Tibial artery (tissue), 4 donors: ENCODE data around the gene KLHL29.

Source experiments
- DNase-seq, 2 donors: peaks; one replicate each; pipeline ENCODE4 v3.0.0-alpha.2; 2019
- H3K27ac ChIP-seq, 2 donors: fragments of 200-600 bp; sonication (generic) in 1 of 2; 1 replicate in 1 of 2; 2 replicates in 1 of 2; pipeline ENCODE4 v1.5.1; 2018 to 2019; ENCODE audit warnings: mild to moderate bottlenecking in 1 of 2
- H3K27me3 ChIP-seq, 2 donors: fragments of 200-600 bp; sonication (generic) in 1 of 2; one replicate each; pipeline versions ENCODE4 v1.5.1 to v1.6.0; 2016 to 2019
- H3K36me3 ChIP-seq, 3 donors: fragments of 200-600 bp; sonication (generic) in 2 of 3; one replicate each; pipeline ENCODE4 v1.5.1; 2016 to 2019; ENCODE audit warnings: mild to moderate bottlenecking in 2 of 3
- H3K4me1 ChIP-seq, 4 donors: fragments of 200-600 bp; sonication (generic) in 2 of 4; 1 replicate in 3 of 4; 2 replicates in 1 of 4; pipeline ENCODE4 v1.5.1; 2016 to 2019
- H3K4me3 ChIP-seq, 2 donors: fragments of 200-600 bp; sonication (generic) in 1 of 2; 1 replicate in 1 of 2; 2 replicates in 1 of 2; pipeline ENCODE4 v1.5.1; 2018 to 2019; ENCODE audit warnings: mild to moderate bottlenecking in 2 of 2
- H3K9me3 ChIP-seq, 3 donors: fragments of 200-600 bp; sonication (generic) in 1 of 3; one replicate each; pipeline ENCODE4 v1.5.1; 2016 to 2019
- intact Hi-C: fragments of 100-400 bp; cut with DNase I; formaldehyde crosslinking; loops from one replicate; pipeline ENCODE4 v1.15.0; 2023; ENCODE audit warnings: low total_unique reads
- TF ChIP-seq, protein P1 (sequence below), 2 experiments: fragments of 200-600 bp in 1 of 2; fragments of 450-650 bp in 1 of 2; IDR thresholded peaks; one replicate each; pipeline ENCODE4 v1.5.1; 2017 to 2019; ENCODE audit warnings: antibody characterized with exemption in 2 of 2, mild to moderate bottlenecking in 1 of 2, moderate library complexity in 1 of 2

The KLHL29 gene

DNA sequence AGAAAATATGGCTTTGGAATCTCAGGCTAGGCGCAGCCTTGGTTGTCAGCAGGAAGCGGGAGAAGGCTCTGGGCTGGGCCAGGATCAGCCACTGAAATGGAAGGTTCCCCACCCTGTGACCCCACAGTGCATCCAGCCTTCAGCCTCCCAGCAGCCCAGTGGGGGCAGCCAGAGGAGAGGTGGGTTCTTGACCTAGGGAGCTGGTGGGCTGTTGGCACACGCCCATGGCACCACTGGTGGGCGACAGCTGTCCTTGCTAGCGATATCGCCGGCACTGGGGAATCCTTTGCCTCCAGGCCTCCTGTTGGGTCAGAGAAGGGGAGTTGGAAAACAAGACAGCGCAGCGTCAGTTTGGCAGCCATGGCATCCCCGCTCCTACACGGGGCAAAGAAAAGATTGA lies 92.4 kb downstream of the KLHL29 start:
- DNase-seq: no peak
- Histone ChIP-seq H3K4me3 (no peak overlapping the region), H3K4me1 (peaks cover 0 to 19% (median 3%) of the 10 kb centered on the region in 4 donors), H3K27me3 (no peaks in the 10 kb centered on the region), H3K27ac (no peak overlapping the region), H3K36me3 (peaks cover 0 to 11% (median 0%) of the 10 kb centered on the region in 3 donors), H3K9me3 (no peaks in the 10 kb centered on the region)
- TF ChIP-seq, protein P1, sequence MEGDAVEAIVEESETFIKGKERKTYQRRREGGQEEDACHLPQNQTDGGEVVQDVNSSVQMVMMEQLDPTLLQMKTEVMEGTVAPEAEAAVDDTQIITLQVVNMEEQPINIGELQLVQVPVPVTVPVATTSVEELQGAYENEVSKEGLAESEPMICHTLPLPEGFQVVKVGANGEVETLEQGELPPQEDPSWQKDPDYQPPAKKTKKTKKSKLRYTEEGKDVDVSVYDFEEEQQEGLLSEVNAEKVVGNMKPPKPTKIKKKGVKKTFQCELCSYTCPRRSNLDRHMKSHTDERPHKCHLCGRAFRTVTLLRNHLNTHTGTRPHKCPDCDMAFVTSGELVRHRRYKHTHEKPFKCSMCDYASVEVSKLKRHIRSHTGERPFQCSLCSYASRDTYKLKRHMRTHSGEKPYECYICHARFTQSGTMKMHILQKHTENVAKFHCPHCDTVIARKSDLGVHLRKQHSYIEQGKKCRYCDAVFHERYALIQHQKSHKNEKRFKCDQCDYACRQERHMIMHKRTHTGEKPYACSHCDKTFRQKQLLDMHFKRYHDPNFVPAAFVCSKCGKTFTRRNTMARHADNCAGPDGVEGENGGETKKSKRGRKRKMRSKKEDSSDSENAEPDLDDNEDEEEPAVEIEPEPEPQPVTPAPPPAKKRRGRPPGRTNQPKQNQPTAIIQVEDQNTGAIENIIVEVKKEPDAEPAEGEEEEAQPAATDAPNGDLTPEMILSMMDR (IDR thresholded peaks at IDR 0.05): no peak
- intact Hi-C loops: no loop called here

DNA sequence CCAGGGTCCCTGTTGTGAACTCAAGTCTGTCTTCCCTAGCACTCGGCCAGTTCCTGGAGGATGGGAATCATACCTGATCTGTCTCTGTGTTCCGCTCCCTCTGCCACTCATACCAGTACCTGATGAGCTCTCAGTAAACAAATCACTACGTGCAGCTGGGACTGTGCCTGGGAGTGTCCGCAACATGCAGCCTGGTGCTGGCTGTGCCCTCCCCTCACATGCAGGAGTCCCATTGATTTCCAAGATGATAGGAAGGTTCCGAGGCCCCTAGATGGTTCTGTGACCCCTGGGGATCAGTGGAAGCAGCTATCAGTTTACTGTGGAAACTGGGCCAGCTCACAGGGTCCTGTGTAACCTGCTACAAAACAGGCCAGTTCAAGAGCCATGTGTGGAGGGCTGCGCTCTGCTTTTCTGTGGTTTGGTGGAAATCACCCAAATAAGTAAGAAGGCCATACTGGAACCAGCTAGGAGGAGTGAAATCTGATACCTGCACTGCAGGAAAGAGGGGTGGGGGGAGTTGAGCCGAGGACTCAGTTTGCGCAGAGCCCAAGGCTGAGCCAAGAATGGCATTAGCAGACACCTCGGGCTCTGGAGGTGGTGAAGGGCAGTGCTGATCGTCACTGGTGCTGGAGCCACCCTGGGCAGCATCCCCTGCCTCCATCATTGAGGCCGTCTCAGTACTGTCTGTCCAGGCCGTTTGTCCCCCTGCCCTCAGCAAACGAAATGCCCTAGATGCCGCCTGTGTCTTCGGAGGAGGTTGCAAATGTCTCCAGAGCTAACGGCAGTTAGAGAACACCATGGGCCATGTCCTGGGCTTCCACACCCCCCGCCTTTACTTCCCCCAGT lies 93.3 kb downstream of the KLHL29 start:
- Histone ChIP-seq H3K9me3 (no peaks in the 10 kb centered on the region), H3K27me3 (no peaks in the 10 kb centered on the region), H3K36me3 (peaks cover 0 to 11% (median 0%) of the 10 kb centered on the region in 3 donors), H3K4me1 (peaks cover 0 to 19% (median 3%) of the 10 kb centered on the region in 4 donors), H3K4me3 (no peak overlapping the region), H3K27ac (no peak overlapping the region)
- intact Hi-C loops: no loop called here
- TF ChIP-seq, protein P1 (IDR thresholded peaks at IDR 0.05): no peak
- DNase-seq: no peak

DNA sequence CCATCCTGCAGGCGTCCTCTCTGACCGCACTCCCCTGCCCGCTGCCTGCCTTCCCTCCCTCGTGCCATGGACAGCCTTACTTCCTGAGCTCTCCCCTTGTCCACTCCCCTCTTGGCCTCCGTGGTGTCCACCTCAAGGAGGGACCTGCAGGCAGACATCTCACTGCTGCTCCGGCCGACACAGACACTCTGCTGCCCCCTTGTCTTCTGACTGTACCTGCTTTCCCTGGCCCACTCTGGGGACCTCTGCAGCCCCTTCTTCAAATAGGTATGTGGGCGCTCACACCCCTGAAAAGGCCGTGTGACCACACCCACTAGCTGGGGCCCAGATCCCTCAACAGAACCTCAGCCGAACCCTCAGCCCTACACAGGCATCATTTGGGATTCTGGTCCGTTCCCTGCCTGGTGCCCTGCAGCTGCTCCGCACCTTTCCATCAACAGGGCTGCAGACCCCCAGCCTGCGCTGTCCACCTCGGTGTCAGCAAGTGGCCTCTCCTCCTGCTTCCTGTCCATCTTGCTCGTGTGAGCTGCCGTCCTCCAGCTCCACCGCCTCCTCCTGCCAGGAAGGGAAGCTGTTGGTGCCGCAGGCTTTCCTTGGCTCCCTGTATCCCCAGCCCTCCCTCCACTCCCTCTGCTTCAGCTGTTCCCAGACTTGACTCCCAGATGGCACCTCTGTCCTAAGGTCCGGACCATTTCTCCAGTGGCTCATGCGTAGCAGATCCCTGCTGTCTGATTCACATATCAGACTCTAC lies 94.1 kb downstream of the KLHL29 start:
- TF ChIP-seq, protein P1 (IDR thresholded peaks at IDR 0.05): no peak
- H3K27me3 ChIP-seq: no peaks in the 10 kb centered on the region
- H3K36me3 ChIP-seq: peaks cover 0 to 11% (median 0%) of the 10 kb centered on the region in 3 donors
- intact Hi-C loops: no loop called here
- no peak overlapping the region for H3K4me3 ChIP-seq
- no peak overlapping the region for H3K27ac ChIP-seq
- no peak for DNase-seq
- H3K9me3 ChIP-seq: no peaks in the 10 kb centered on the region
- peaks cover 0 to 19% (median 3%) of the 10 kb centered on the region in 4 donors for H3K4me1 ChIP-seq

DNA sequence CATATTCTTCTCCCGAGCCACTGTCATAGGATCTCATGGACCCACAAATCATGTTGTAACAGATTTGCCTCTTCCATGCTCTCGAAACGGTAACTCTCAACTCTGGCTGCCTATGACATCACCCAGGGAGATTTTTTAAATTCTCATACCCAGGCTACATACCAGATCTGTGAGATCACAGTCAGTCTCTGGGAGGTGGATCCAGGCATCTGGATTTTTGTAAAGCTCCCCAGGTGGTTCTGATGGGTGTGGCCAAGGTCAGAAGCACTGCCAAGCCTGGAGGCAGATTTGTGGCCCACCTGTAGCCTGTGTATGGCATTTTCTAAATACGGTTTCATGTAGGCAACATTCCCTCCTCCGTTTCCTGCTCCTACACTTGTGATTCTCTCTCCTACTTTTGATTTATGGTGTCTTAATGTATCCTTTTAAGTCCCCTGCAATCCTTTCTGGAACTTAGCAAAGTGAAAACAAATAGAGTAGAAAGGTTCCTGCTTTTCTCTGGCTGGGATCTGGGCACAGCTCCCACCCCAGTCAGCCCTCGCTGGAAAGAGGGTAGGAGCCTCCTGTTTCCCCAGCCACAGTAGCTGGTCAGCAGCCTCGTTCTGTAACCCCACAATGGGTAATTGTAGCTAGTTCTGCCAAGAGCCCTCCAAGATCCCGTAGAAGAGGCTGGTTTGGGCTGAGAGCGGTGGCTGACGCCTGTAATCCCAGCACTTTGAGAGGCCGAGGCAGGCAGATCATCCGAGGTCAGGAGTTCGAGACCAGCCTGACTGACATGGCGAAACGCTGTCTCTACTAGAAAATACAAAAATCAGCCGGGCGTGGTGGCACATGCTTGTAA lies 96.2 kb downstream of the KLHL29 start:
- intact Hi-C loops: no loop called here
- Histone ChIP-seq H3K4me3 (no peak overlapping the region), H3K27ac (peak overlapping the region; percentile 45), H3K27me3 (no peaks in the 10 kb centered on the region), H3K36me3 (peaks cover 0 to 5% (median 0%) of the 10 kb centered on the region in 3 donors), H3K4me1 (peaks cover 0 to 24% (median 3%) of the 10 kb centered on the region in 4 donors), H3K9me3 (no peaks in the 10 kb centered on the region)
- TF ChIP-seq, protein P1 (IDR thresholded peaks at IDR 0.05): no peak
- DNase-seq: no peak

DNA sequence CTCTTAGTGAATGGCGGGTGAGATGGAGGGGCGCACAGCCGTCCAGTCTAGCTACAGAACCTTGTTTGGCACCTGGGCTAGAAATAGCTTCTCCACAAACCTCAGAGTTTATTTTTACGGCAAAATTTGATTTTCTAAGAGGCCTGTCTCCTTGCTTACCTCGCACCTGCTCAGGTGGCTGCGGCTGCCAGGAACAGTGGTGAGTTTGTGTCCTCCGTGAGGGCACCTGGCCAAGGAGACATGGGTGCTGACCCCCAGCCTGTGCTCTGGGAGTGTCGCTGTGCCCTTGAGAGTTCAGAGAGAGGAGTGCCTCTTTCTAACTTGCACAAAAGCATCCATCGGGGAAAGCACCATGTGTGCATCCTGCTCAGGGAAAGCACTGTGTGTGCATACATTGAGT lies 97.2 kb downstream of the KLHL29 start:
- intact Hi-C loops: no loop called here
- TF ChIP-seq, protein P1 (IDR thresholded peaks at IDR 0.05): no peak
- no peak overlapping the region for H3K4me3 ChIP-seq

More for the DNA sequence above, 97.2 kb downstream of the KLHL29 start:
- Histone ChIP-seq H3K27ac (no peak overlapping the region), H3K27me3 (no peaks in the 10 kb centered on the region), H3K9me3 (no peaks in the 10 kb centered on the region), H3K4me1 (peaks cover 0 to 28% (median 3%) of the 10 kb centered on the region in 4 donors), H3K36me3 (peaks cover 0 to 4% (median 0%) of the 10 kb centered on the region in 3 donors)
- DNase-seq: no peak
